Measurements from ENCODE around the gene AP1M2. TPM values are rescaled to one million over a fixed set of nuclear protein-coding genes. Genes with fewer than 3 reads are reported as not detected.

AP1M2 gene
- total RNA-seq, 1 experiment from 2014 or later, result 77.9 TPM

- CTCF ChIA-PET, result no interaction called here
- no peak for DNase-seq
- Mint-ChIP-seq H3K36me3 (ENCODE audit: insufficient read depth, unreplicated experiment) (peaks cover 55% of the 10 kb centered on the region), H3K4me3 (ENCODE audit: low read depth, unreplicated experiment) (peak overlapping the region; percentile 94), H3K4me1 (ENCODE audit: low read depth, unreplicated experiment) (peaks cover 30% of the 10 kb centered on the region), H3K27me3 (ENCODE audit: unreplicated experiment) (no peaks in the 10 kb centered on the region), H3K27ac (ENCODE audit: unreplicated experiment) (peak overlapping the region; percentile 38), H3K9me3 (ENCODE audit: low read depth, unreplicated experiment) (no peaks in the 10 kb centered on the region)
- intact Hi-C loops (cut with micrococcal nuclease; ENCODE audit: unreplicated experiment), result no loop called here
- no peak for TF ChIP-seq CTCF (IDR thresholded peaks at IDR 0.05; ENCODE audit: unreplicated experiment)
- BruUV-seq (replicated peaks), result no TSS peak
Measured at GRCh38 chr19:10566658-10567410, 20.3 kb downstream of the AP1M2 start.

- peaks cover 57% of the 10 kb centered on the region for H3K36me3 Mint-ChIP-seq (ENCODE audit: insufficient read depth, unreplicated experiment)
- peak overlapping the region; percentile 94 for H3K4me3 Mint-ChIP-seq (ENCODE audit: low read depth, unreplicated experiment)
- H3K4me1 Mint-ChIP-seq (ENCODE audit: low read depth, unreplicated experiment), result peaks cover 30% of the 10 kb centered on the region
- no peak for DNase-seq
- intact Hi-C loops (cut with micrococcal nuclease; ENCODE audit: unreplicated experiment), result no loop called here
- no TSS peak for BruUV-seq (replicated peaks)
- H3K9me3 Mint-ChIP-seq (ENCODE audit: low read depth, unreplicated experiment), result no peaks in the 10 kb centered on the region
- no peak for TF ChIP-seq CTCF (IDR thresholded peaks at IDR 0.05; ENCODE audit: unreplicated experiment)
- CTCF ChIA-PET, result no interaction called here
- H3K27ac Mint-ChIP-seq (ENCODE audit: unreplicated experiment), result peak overlapping the region; percentile 38
- no peaks in the 10 kb centered on the region for H3K27me3 Mint-ChIP-seq (ENCODE audit: unreplicated experiment)
Measured at GRCh38 chr19:10566408-10566657, 20.8 kb downstream of the AP1M2 start.

DNA sequence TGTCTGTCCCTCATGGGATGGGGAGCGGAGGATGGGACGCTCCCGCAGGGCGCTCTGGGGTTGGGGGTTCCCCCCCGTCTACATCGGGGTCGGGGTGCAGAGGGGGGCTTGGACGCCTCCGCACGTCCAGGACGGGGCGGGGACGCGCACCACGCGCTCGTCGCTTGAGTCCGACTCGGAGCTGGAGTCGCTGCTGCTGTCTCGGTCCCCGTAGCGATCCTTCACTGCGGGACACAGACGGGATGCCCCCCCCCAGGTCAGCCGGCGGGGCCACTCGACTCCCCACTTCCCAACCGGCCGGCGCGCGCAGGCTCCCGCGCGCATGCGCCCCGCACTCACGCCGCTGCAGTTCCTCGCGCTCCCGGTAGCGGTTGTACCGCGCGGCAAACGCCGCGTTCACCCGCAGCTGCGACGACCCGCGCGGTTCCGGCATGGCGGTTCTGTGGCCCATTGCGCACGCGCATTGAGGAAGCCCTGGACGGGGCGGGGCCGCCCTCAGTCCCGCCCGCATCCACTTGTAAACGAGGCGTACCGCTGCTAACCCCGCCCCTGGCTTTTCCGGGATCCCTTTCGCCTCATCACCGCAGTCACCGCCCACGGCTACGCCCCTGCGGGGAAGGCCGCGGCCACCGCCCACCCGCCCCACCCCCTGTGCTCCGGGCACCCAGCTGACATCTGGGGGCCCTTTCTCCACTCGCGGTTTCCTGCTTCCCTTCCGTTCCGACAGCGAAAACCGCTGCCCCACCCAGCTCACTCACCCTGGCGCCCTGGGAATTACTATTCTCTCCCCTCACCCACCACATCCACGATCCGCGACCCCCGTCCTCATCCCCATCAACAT, 21.3 kb downstream of the AP1M2 start, which contains the start of gene KRI1:
Gene KRI1, minus strand, starts transcription at position 444 of the 841 bp plus-strand sequence. Its CDS starts 11 bp downstream, at position 433.
- intact Hi-C loops (cut with micrococcal nuclease; ENCODE audit: unreplicated experiment), result no loop called here
- CTCF ChIA-PET, result interaction anchor here (1.0 kb wide), 1 partner anchor 147 kb away, joined by 3 read pairs; no protein-coding TSS in a partner anchor
- no peak for TF ChIP-seq CTCF (IDR thresholded peaks at IDR 0.05; ENCODE audit: unreplicated experiment)
- H3K27ac Mint-ChIP-seq (ENCODE audit: unreplicated experiment), result peak within 1 kb of the TSS; percentile 38
- peak within 1 kb of the TSS; percentile 94 for H3K4me3 Mint-ChIP-seq (ENCODE audit: low read depth, unreplicated experiment)
- BruUV-seq (replicated peaks), result no TSS peak
- peaks cover 61% of the 10 kb centered on the region for H3K36me3 Mint-ChIP-seq (ENCODE audit: insufficient read depth, unreplicated experiment)
- peaks cover 30% of the 10 kb centered on the region for H3K4me1 Mint-ChIP-seq (ENCODE audit: low read depth, unreplicated experiment)
- no peaks in the 10 kb centered on the region for H3K9me3 Mint-ChIP-seq (ENCODE audit: low read depth, unreplicated experiment)
- no peaks in the 10 kb centered on the region for H3K27me3 Mint-ChIP-seq (ENCODE audit: unreplicated experiment)
- peak; percentile 96 for DNase-seq

DNA sequence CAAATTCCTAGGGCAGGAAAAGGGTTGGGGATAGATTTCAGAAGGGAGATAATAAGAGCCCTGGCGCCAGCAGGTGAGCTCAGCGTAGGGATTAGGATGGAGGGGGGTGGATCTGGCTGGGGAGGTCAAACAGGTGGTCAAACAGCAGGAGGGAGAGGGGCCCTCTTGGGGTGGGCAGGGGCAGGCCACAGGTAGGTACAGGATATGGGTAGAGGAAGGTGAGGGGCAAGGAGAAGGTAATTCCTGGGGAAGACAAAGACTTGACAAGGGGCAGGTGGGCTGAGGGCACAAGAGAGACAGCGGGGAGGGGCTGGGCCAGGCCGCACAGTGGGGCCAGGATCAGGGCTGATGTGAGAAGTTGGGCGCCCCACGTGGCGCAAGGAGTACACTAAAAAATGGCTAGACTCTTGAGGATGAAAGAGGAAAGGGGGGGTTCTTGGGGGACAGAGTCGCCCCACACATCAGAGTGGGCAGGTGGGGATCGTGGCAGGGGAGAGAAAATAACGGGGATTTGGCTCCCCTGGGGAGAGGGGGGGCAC, 22.0 kb downstream of the AP1M2 start:
- H3K4me3 Mint-ChIP-seq (ENCODE audit: low read depth, unreplicated experiment), result peak overlapping the region; percentile 94
- peak overlapping the region; percentile 38 for H3K27ac Mint-ChIP-seq (ENCODE audit: unreplicated experiment)
- CTCF ChIA-PET, result interaction anchor here (1.0 kb wide), 1 partner anchor 147 kb away, joined by 3 read pairs; no protein-coding TSS in a partner anchor
- H3K27me3 Mint-ChIP-seq (ENCODE audit: unreplicated experiment), result no peaks in the 10 kb centered on the region
- DNase-seq, result peak; percentile 29
- no peaks in the 10 kb centered on the region for H3K9me3 Mint-ChIP-seq (ENCODE audit: low read depth, unreplicated experiment)
- H3K4me1 Mint-ChIP-seq (ENCODE audit: low read depth, unreplicated experiment), result peaks cover 30% of the 10 kb centered on the region
- BruUV-seq (replicated peaks), result no TSS peak
- TF ChIP-seq CTCF (IDR thresholded peaks at IDR 0.05; ENCODE audit: unreplicated experiment), result no peak
- peaks cover 60% of the 10 kb centered on the region for H3K36me3 Mint-ChIP-seq (ENCODE audit: insufficient read depth, unreplicated experiment)
- intact Hi-C loops (cut with micrococcal nuclease; ENCODE audit: unreplicated experiment), result no loop called here

All from Calu3 (cell line).